ENCODE measurements around the gene LGMN.

- no peak for TF ChIP-seq CEBPB (IDR thresholded peaks at IDR 0.05)
- no peak for TF ChIP-seq EP300 (IDR thresholded peaks at IDR 0.05; ENCODE audit: borderline replicate concordance)
- TF ChIP-seq MAX (IDR thresholded peaks at IDR 0.05): no peak
- TF ChIP-seq, protein P1, sequence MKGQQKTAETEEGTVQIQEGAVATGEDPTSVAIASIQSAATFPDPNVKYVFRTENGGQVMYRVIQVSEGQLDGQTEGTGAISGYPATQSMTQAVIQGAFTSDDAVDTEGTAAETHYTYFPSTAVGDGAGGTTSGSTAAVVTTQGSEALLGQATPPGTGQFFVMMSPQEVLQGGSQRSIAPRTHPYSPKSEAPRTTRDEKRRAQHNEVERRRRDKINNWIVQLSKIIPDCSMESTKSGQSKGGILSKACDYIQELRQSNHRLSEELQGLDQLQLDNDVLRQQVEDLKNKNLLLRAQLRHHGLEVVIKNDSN (IDR thresholded peaks at IDR 0.05): no peak
- no peak for TF ChIP-seq FOXM1 (IDR thresholded peaks at IDR 0.05; ENCODE audit: borderline replicate concordance, low read depth)
- no peak for TF ChIP-seq YY1 (IDR thresholded peaks at IDR 0.05; ENCODE audit: low read depth)
- TF ChIP-seq TEAD4 (IDR thresholded peaks at IDR 0.05): no peak
Measured at GRCh38 chr14:92695562-92695961, 52.9 kb downstream of the LGMN start.

Measured in Ishikawa (cell line).